MG63 (cell line): ENCODE measurements around the gene DAGLA. TPM values are rescaled to one million over a fixed set of nuclear protein-coding genes. Genes with fewer than 3 reads are reported as not detected.

Experiments
- DNase-seq: peaks from one replicate; pipeline ENCODE4 v3.0.0-alpha.2; 2020
- H3K27me3 ChIP-seq: fragments of 250-450 bp; sonication (Bioruptor Pico); 2 replicates; pipeline ENCODE4 v1.5.1; 2020; ENCODE audit warnings: mild to moderate bottlenecking, moderate library complexity
- H3K36me3 ChIP-seq: fragments of 250-450 bp; sonication (Bioruptor Pico); 2 replicates; pipeline ENCODE4 v1.5.1; 2020; ENCODE audit warnings: mild to moderate bottlenecking, moderate library complexity
- H3K4me3 ChIP-seq: fragments of 250-450 bp; sonication (Bioruptor Pico); 2 replicates; pipeline ENCODE4 v1.5.1; 2020; ENCODE audit warnings: mild to moderate bottlenecking, moderate library complexity
- H3K9me3 ChIP-seq: fragments of 250-450 bp; sonication (Bioruptor Pico); 2 replicates; pipeline ENCODE4 v1.5.1; 2020; ENCODE audit warnings: mild to moderate bottlenecking, moderate library complexity
- total RNA-seq: library from RNA; depleted of rRNA; stranded (reverse); fragments of >200 nt; shearing (Covaris generic); gene quantifications from 2 replicates; pipeline ENCODE4 v1.2.3, GENCODE V29; 2014; ENCODE audit warnings: low replicate concordance

The DAGLA gene
- total RNA-seq, 1 experiment from 2014 or later: 1.3 TPM

GRCh38 chr11:61754534-61755482 lies 74.6 kb downstream of the DAGLA start:
- H3K36me3 ChIP-seq: no peaks in the 10 kb centered on the region
- H3K4me3 ChIP-seq: no peak overlapping the region
- no peaks in the 10 kb centered on the region for H3K27me3 ChIP-seq
- no peaks in the 10 kb centered on the region for H3K9me3 ChIP-seq
- no peak for DNase-seq

GRCh38 chr11:61756147-61756451 lies 75.9 kb downstream of the DAGLA start:
- Histone ChIP-seq H3K4me3 (no peak overlapping the region), H3K27me3 (no peaks in the 10 kb centered on the region), H3K36me3 (no peaks in the 10 kb centered on the region), H3K9me3 (no peaks in the 10 kb centered on the region)
- DNase-seq: no peak

- Histone ChIP-seq H3K36me3 (no peaks in the 10 kb centered on the region), H3K4me3 (no peak overlapping the region), H3K9me3 (no peaks in the 10 kb centered on the region), H3K27me3 (no peaks in the 10 kb centered on the region)
- DNase-seq: peak; percentile 65
Observed at GRCh38 chr11:61756452-61757212, 76.4 kb downstream of the DAGLA start.

- no peak for DNase-seq
- Histone ChIP-seq H3K9me3 (no peaks in the 10 kb centered on the region), H3K4me3 (no peak overlapping the region), H3K36me3 (no peaks in the 10 kb centered on the region), H3K27me3 (no peaks in the 10 kb centered on the region)
Observed at GRCh38 chr11:61757213-61757862, 77.1 kb downstream of the DAGLA start.

- H3K4me3 ChIP-seq: no peak overlapping the region
- DNase-seq: no peak
- H3K9me3 ChIP-seq: no peaks in the 10 kb centered on the region
- no peaks in the 10 kb centered on the region for H3K27me3 ChIP-seq
- H3K36me3 ChIP-seq: no peaks in the 10 kb centered on the region
Observed at GRCh38 chr11:61760946-61761345, 80.8 kb downstream of the DAGLA start.

GRCh38 chr11:61761440-61762222 lies 81.4 kb downstream of the DAGLA start:
- no peak overlapping the region for H3K4me3 ChIP-seq
- no peaks in the 10 kb centered on the region for H3K27me3 ChIP-seq
- DNase-seq: peak; percentile 19
- H3K9me3 ChIP-seq: no peaks in the 10 kb centered on the region
- H3K36me3 ChIP-seq: no peaks in the 10 kb centered on the region

- no peak overlapping the region for H3K4me3 ChIP-seq
- DNase-seq: no peak
- no peaks in the 10 kb centered on the region for H3K27me3 ChIP-seq
- no peaks in the 10 kb centered on the region for H3K36me3 ChIP-seq
- H3K9me3 ChIP-seq: no peaks in the 10 kb centered on the region
Observed at GRCh38 chr11:61762223-61762615, 82.0 kb downstream of the DAGLA start.

- no peaks in the 10 kb centered on the region for H3K9me3 ChIP-seq
- H3K36me3 ChIP-seq: no peaks in the 10 kb centered on the region
- H3K27me3 ChIP-seq: no peaks in the 10 kb centered on the region
- DNase-seq: no peak
- no peak overlapping the region for H3K4me3 ChIP-seq
Observed at GRCh38 chr11:61762798-61763197, 82.6 kb downstream of the DAGLA start.

- no peaks in the 10 kb centered on the region for H3K9me3 ChIP-seq
- no peak for DNase-seq
- H3K36me3 ChIP-seq: no peaks in the 10 kb centered on the region
- no peak overlapping the region for H3K4me3 ChIP-seq
- H3K27me3 ChIP-seq: no peaks in the 10 kb centered on the region
Observed at GRCh38 chr11:61763930-61764605, 83.9 kb downstream of the DAGLA start.

- Histone ChIP-seq H3K27me3 (no peaks in the 10 kb centered on the region), H3K36me3 (no peaks in the 10 kb centered on the region), H3K4me3 (no peak overlapping the region), H3K9me3 (no peaks in the 10 kb centered on the region)
- no peak for DNase-seq
Observed at GRCh38 chr11:61764606-61765260, 84.5 kb downstream of the DAGLA start.

- Histone ChIP-seq H3K4me3 (no peak overlapping the region), H3K36me3 (no peaks in the 10 kb centered on the region), H3K27me3 (no peaks in the 10 kb centered on the region), H3K9me3 (no peaks in the 10 kb centered on the region)
- no peak for DNase-seq
Observed at GRCh38 chr11:61765550-61766253, 85.5 kb downstream of the DAGLA start.

- no peak for DNase-seq
- Histone ChIP-seq H3K4me3 (no peak overlapping the region), H3K36me3 (no peaks in the 10 kb centered on the region), H3K9me3 (no peaks in the 10 kb centered on the region), H3K27me3 (no peaks in the 10 kb centered on the region)
Observed at GRCh38 chr11:61766353-61766841, 86.2 kb downstream of the DAGLA start.

- no peaks in the 10 kb centered on the region for H3K27me3 ChIP-seq
- H3K36me3 ChIP-seq: no peaks in the 10 kb centered on the region
- no peak overlapping the region for H3K4me3 ChIP-seq
- H3K9me3 ChIP-seq: no peaks in the 10 kb centered on the region
- DNase-seq: no peak
Observed at GRCh38 chr11:61768376-61769076, 88.3 kb downstream of the DAGLA start.

- no peaks in the 10 kb centered on the region for H3K36me3 ChIP-seq
- no peaks in the 10 kb centered on the region for H3K9me3 ChIP-seq
- DNase-seq: no peak
- no peak overlapping the region for H3K4me3 ChIP-seq
- H3K27me3 ChIP-seq: no peaks in the 10 kb centered on the region
Observed at GRCh38 chr11:61769169-61769920, 89.2 kb downstream of the DAGLA start.
